Neural cell (in vitro differentiated cells): Measurements from ENCODE around the gene SULT1C2. TPM values are rescaled to one million over a fixed set of nuclear protein-coding genes. Genes with fewer than 3 reads are reported as not detected.

Experiments used
- H2AFZ ChIP-seq: fragments of 200-600, 300-800 bp; sonication (generic), shearing (Covaris generic); 2 replicates; pipeline ENCODE4 v1.6.0; 2014; ENCODE audit warnings: low read depth, mild to moderate bottlenecking, antibody characterized with exemption, low read length, moderate library complexity
- H3F3A ChIP-seq: fragments of 200-600 bp; shearing (Covaris generic); 2 replicates; pipeline ENCODE4 v1.6.1; 2016; ENCODE audit warnings: mild to moderate bottlenecking, moderate library complexity, mixed read lengths, antibody characterized with exemption, low read length; ENCODE audit not compliant: insufficient read depth, poor library complexity, severe bottlenecking
- H3K27ac ChIP-seq: fragments of 200-600, 300-800 bp; sonication (generic), shearing (Covaris generic); 2 replicates; pipeline ENCODE4 v1.5.1; 2014; ENCODE audit warnings: mild to moderate bottlenecking, low read length, moderate library complexity
- H3K27me3 ChIP-seq: fragments of 300-800, 200-600 bp; sonication (generic), shearing (Covaris generic); 2 replicates; pipeline ENCODE4 v1.6.0; 2014; ENCODE audit warnings: mild to moderate bottlenecking, low read depth, low read length, moderate library complexity; ENCODE audit not compliant: insufficient read depth
- H3K36me3 ChIP-seq: fragments of 300-800, 200-600 bp; sonication (generic), shearing (Covaris generic); 2 replicates; pipeline ENCODE4 v1.5.1; 2014; ENCODE audit warnings: mild to moderate bottlenecking, antibody characterized with exemption, low read length, moderate library complexity; ENCODE audit not compliant: insufficient read depth
- H3K4me2 ChIP-seq: fragments of 300-800, 200-600 bp; sonication (generic), shearing (Covaris generic); 2 replicates; pipeline ENCODE4 v1.6.0; 2014; ENCODE audit warnings: mild to moderate bottlenecking, low read length
- H3K4me3 ChIP-seq: fragments of 300-800, 200-600 bp; sonication (generic), shearing (Covaris generic); 2 replicates; pipeline ENCODE4 v1.5.1; 2014; ENCODE audit warnings: mild to moderate bottlenecking, low read length, moderate library complexity
- H3K79me2 ChIP-seq: fragments of 200-600 bp; shearing (Covaris generic); replicated peaks from 2 replicates; pipeline ENCODE4 v1.6.0; 2014; ENCODE audit warnings: mild to moderate bottlenecking, low read length, moderate library complexity; ENCODE audit not compliant: insufficient read depth
- H3K9ac ChIP-seq: fragments of 300-800, 200-600 bp; sonication (generic), shearing (Covaris generic); 2 replicates; pipeline ENCODE4 v1.6.1; 2016; ENCODE audit warnings: mild to moderate bottlenecking, low read length, mixed read lengths
- H3K9me2 ChIP-seq: fragments of 200-600 bp; shearing (Covaris generic); 2 replicates; pipeline ENCODE4 v1.6.1; 2016; ENCODE audit warnings: mild to moderate bottlenecking, low read length, mixed read lengths; ENCODE audit not compliant: insufficient read depth
- H3K9me3 ChIP-seq: fragments of 200-600, 300-800 bp; sonication (generic), shearing (Covaris generic); 2 replicates; pipeline ENCODE4 v1.6.1; 2016; ENCODE audit warnings: mild to moderate bottlenecking, mixed run types, low read length, moderate library complexity, mixed read lengths
- H4K20me1 ChIP-seq: fragments of 200-600 bp; shearing (Covaris generic); 2 replicates; pipeline ENCODE4 v1.6.1; 2016; ENCODE audit warnings: mild to moderate bottlenecking, mixed run types; ENCODE audit not compliant: insufficient read depth
- EP300 ChIP-seq: fragments of 450-650 bp; conservative IDR thresholded peaks from 2 replicates; pipeline ENCODE4 v1.6.1; 2014; ENCODE audit warnings: antibody characterized with exemption, mild to moderate bottlenecking, moderate library complexity; ENCODE audit not compliant: poor library complexity, severe bottlenecking
- EZH2 ChIP-seq: fragments of 200-600, 300-800 bp; shearing (Covaris generic), sonication (generic); IDR thresholded peaks from 2 replicates; pipeline ENCODE4 v1.6.1; 2014; ENCODE audit warnings: antibody characterized with exemption, low read length, borderline replicate concordance, mild to moderate bottlenecking; ENCODE audit not compliant: insufficient read depth, poor library complexity, severe bottlenecking
- POLR2AphosphoS5 ChIP-seq: IDR thresholded peaks from 2 replicates; pipeline ENCODE4 v1.6.1; 2012
- RAD21 ChIP-seq: fragments of 450-650 bp; conservative IDR thresholded peaks from 2 replicates; pipeline ENCODE4 v1.6.1; 2014; ENCODE audit warnings: antibody characterized with exemption, mild to moderate bottlenecking, moderate library complexity
- REST ChIP-seq: IDR thresholded peaks from 2 replicates; pipeline ENCODE4 v1.6.1; 2012; ENCODE audit warnings: borderline replicate concordance
- SMC3 ChIP-seq: fragments of 450-650 bp; conservative IDR thresholded peaks from 2 replicates; pipeline ENCODE4 v1.6.1; 2014; ENCODE audit warnings: antibody characterized with exemption, mild to moderate bottlenecking, moderate library complexity; ENCODE audit not compliant: poor library complexity
- TAF1 ChIP-seq: IDR thresholded peaks from 2 replicates; pipeline ENCODE4 v1.6.1; 2012; ENCODE audit warnings: low read depth
- polyA plus RNA-seq: library from polyadenylated mRNA; depleted of rRNA; stranded (reverse); fragments of >200 nt; gene quantifications from 2 replicates; pipeline ENCODE4 v1.2.3, GENCODE V29; 2014
- TF ChIP-seq, protein P1 (sequence below): fragments of 450-650 bp; IDR thresholded peaks from 2 replicates; pipeline ENCODE4 v1.5.1; 2014; ENCODE audit warnings: antibody characterized with exemption, mild to moderate bottlenecking, moderate library complexity; ENCODE audit not compliant: poor library complexity, severe bottlenecking

The SULT1C2 gene
- polyA plus RNA-seq, 1 donor from 2014 or later: not detected

DNA sequence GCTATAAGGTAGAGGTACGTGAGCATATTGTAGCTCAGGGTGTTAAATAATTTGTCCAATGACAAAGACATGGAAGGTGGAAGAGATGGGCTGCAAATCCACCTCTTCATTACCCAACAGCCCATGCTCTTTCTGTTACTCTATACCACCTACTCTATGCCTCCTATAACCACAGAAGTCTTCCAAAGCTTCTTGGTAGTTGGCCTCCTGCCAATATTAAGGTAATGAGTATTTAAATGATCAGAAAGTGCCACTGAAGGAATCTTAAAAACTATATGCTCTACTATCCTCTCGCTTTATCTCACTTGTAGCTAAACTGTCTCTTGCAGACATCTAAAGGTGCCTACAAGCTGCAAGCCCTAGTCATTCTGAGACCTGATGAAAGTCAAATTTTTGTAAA is 41.1 kb downstream of the SULT1C2 start:
- Histone ChIP-seq H3K79me2 (no peaks in the 10 kb centered on the region), H4K20me1 (no peaks in the 10 kb centered on the region), H3K9me3 (no peaks in the 10 kb centered on the region), H3K4me3 (no peak overlapping the region), H3K27me3 (no peaks in the 10 kb centered on the region), H3K36me3 (no peaks in the 10 kb centered on the region), H3F3A (no peaks in the 10 kb centered on the region), H3K9me2 (no peaks in the 10 kb centered on the region), H3K4me2 (no peak overlapping the region), H3K9ac (no peak overlapping the region), H2AFZ (no peak overlapping the region), H3K27ac (no peak overlapping the region)
- TF ChIP-seq SMC3: no peak

- Histone ChIP-seq H3K9ac (no peak overlapping the region), H3K4me2 (no peak overlapping the region), H3K4me3 (no peak overlapping the region), H3K27me3 (no peaks in the 10 kb centered on the region), H3K36me3 (no peaks in the 10 kb centered on the region), H4K20me1 (no peaks in the 10 kb centered on the region), H3K27ac (no peak overlapping the region), H3K9me3 (no peaks in the 10 kb centered on the region), H3F3A (no peaks in the 10 kb centered on the region), H3K9me2 (no peaks in the 10 kb centered on the region), H2AFZ (no peak overlapping the region), H3K79me2 (no peaks in the 10 kb centered on the region)
- no peak for TF ChIP-seq EZH2
- TF ChIP-seq RAD21: no peak
- TF ChIP-seq TAF1: no peak
- TF ChIP-seq POLR2AphosphoS5: no peak
- no peak for TF ChIP-seq EP300
- no peak for TF ChIP-seq SMC3
- TF ChIP-seq, protein P1, sequence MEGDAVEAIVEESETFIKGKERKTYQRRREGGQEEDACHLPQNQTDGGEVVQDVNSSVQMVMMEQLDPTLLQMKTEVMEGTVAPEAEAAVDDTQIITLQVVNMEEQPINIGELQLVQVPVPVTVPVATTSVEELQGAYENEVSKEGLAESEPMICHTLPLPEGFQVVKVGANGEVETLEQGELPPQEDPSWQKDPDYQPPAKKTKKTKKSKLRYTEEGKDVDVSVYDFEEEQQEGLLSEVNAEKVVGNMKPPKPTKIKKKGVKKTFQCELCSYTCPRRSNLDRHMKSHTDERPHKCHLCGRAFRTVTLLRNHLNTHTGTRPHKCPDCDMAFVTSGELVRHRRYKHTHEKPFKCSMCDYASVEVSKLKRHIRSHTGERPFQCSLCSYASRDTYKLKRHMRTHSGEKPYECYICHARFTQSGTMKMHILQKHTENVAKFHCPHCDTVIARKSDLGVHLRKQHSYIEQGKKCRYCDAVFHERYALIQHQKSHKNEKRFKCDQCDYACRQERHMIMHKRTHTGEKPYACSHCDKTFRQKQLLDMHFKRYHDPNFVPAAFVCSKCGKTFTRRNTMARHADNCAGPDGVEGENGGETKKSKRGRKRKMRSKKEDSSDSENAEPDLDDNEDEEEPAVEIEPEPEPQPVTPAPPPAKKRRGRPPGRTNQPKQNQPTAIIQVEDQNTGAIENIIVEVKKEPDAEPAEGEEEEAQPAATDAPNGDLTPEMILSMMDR: no peak
- TF ChIP-seq REST: no peak
These were observed 42.3 kb downstream of the SULT1C2 start for GRCh38 chr2:108330979-108331378.

DNA sequence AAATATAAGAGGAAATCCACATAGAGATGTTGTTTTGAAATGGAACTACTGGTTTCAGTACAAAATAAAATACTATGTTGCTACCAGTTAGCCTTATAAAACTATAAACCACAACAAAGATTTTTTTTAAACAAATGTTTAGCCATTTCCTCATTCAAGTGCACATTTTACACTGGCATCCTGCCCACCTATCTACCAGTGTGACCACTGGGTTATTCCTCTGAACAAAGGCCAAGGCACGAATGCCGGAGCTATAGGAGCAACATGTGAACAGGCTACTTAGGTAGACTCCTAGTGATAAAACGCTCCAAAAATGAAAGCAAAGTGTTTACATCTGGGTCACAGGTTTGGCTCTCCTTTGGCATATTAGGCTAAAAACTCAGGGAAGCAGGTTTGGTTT is 57.3 kb downstream of the SULT1C2 start:
- Histone ChIP-seq H3K79me2 (no peaks in the 10 kb centered on the region), H3K4me2 (no peak overlapping the region), H3K9me3 (no peaks in the 10 kb centered on the region), H4K20me1 (no peaks in the 10 kb centered on the region), H3K4me3 (no peak overlapping the region), H3K9ac (no peak overlapping the region), H3K36me3 (no peaks in the 10 kb centered on the region), H3K9me2 (no peaks in the 10 kb centered on the region), H3K27me3 (no peaks in the 10 kb centered on the region), H2AFZ (no peak overlapping the region), H3K27ac (no peak overlapping the region), H3F3A (no peaks in the 10 kb centered on the region)
- TF ChIP-seq SMC3: no peak
